SK-N-SH treated with all-trans-retinoic acid at 6 μM for 48 hours (cell line): ENCODE measurements around the gene CDCA4.

Experiments used
- ATAC-seq: fragments of 200-7000 bp; cut with Tn5 transposase; 3 replicates; pipeline ENCODE4 v1.9.1; 2020; ENCODE audit warnings: mild to moderate bottlenecking, moderate library complexity
- ARNTL ChIP-seq: fragments of 450-650 bp; formaldehyde crosslinking; IDR thresholded peaks from 2 replicates; pipeline ENCODE4 v1.5.0; 2020; ENCODE audit warnings: low read depth, mild to moderate bottlenecking, moderate library complexity, borderline replicate concordance
- BACH2 ChIP-seq: fragments of 250-450 bp; sonication (Bioruptor Pico); IDR thresholded peaks from 2 replicates; pipeline ENCODE4 v1.9.0; 2021; ENCODE audit warnings: mild to moderate bottlenecking, borderline replicate concordance
- CSDC2 ChIP-seq: fragments of 250-450 bp; sonication (Bioruptor Pico); IDR thresholded peaks from 2 replicates; pipeline ENCODE4 v1.5.0; 2020; ENCODE audit warnings: mild to moderate bottlenecking, moderate library complexity
- ESRRG ChIP-seq: fragments of 250-450 bp; sonication (Bioruptor Pico); IDR thresholded peaks from 2 replicates; pipeline ENCODE4 v1.6.1; 2021; ENCODE audit warnings: mild to moderate bottlenecking
- ISL1 ChIP-seq: fragments of 250-450 bp; sonication (Bioruptor Pico); IDR thresholded peaks from 2 replicates; pipeline ENCODE4 v2.1.2; 2022; ENCODE audit warnings: mild to moderate bottlenecking, moderate library complexity
- OSR1 ChIP-seq: fragments of 250-450 bp; sonication (Bioruptor Pico); IDR thresholded peaks from 2 replicates; pipeline ENCODE4 v1.8.0; 2022; ENCODE audit warnings: moderate library complexity, mild to moderate bottlenecking, inconsistent platforms
- PPARA ChIP-seq: fragments of 250-450 bp; sonication (Bioruptor Pico); IDR thresholded peaks from 2 replicates; pipeline ENCODE4 v1.5.0; 2020; ENCODE audit warnings: mild to moderate bottlenecking, borderline replicate concordance
- SNAI2 ChIP-seq: fragments of 250-450 bp; sonication (Bioruptor Pico); IDR thresholded peaks from 2 replicates; pipeline ENCODE4 v1.5.0; 2020; ENCODE audit warnings: mild to moderate bottlenecking, moderate library complexity
- TCF4 ChIP-seq: fragments of 250-450 bp; sonication (Bioruptor Pico); IDR thresholded peaks from 2 replicates; pipeline ENCODE4 v1.8.0; 2021; ENCODE audit warnings: mild to moderate bottlenecking, moderate library complexity, borderline replicate concordance
- ZC3H10 ChIP-seq: fragments of 250-450 bp; sonication (Bioruptor Pico); IDR thresholded peaks from 2 replicates; pipeline ENCODE4 v1.5.1; 2021; ENCODE audit warnings: mild to moderate bottlenecking, moderate library complexity
- ZFP3 ChIP-seq: fragments of 250-450 bp; sonication (Bioruptor Pico); IDR thresholded peaks from 2 replicates; pipeline ENCODE4 v1.5.0; 2020; ENCODE audit warnings: mild to moderate bottlenecking, moderate library complexity
- ZFP30 ChIP-seq: fragments of 450-650 bp; formaldehyde crosslinking; IDR thresholded peaks from 2 replicates; pipeline ENCODE4 v1.5.0; 2022; ENCODE audit warnings: mild to moderate bottlenecking, moderate library complexity
- ZNF565 ChIP-seq: fragments of 450-650 bp; formaldehyde crosslinking; conservative IDR thresholded peaks from 2 replicates; pipeline ENCODE4 v1.5.0; 2020; ENCODE audit warnings: low read depth, mild to moderate bottlenecking, moderate library complexity
- ZNF70 ChIP-seq: fragments of 450-650 bp; formaldehyde crosslinking; IDR thresholded peaks from 2 replicates; pipeline ENCODE4 v1.5.0; 2020; ENCODE audit warnings: mild to moderate bottlenecking, moderate library complexity
- ZNF8 ChIP-seq: fragments of 450-650 bp; formaldehyde crosslinking; IDR thresholded peaks from 2 replicates; pipeline ENCODE4 v1.5.0; 2020; ENCODE audit warnings: mild to moderate bottlenecking, moderate library complexity
- TF ChIP-seq, protein P1 (sequence below): fragments of 250-450 bp; sonication (Bioruptor Pico); IDR thresholded peaks from 2 replicates; pipeline ENCODE4 v1.8.0; 2021; ENCODE audit warnings: low read depth, mild to moderate bottlenecking, moderate library complexity, borderline replicate concordance
- TF ChIP-seq, protein P2 (sequence below): fragments of 250-450 bp; sonication (Bioruptor Pico); IDR thresholded peaks from 2 replicates; pipeline ENCODE4 v1.5.1; 2020; ENCODE audit warnings: low read depth, mild to moderate bottlenecking, moderate library complexity
- TF ChIP-seq, protein P3 (sequence below): fragments of 250-450 bp; sonication (Bioruptor Pico); IDR thresholded peaks from 2 replicates; pipeline ENCODE4 v1.8.0; 2020; ENCODE audit warnings: mild to moderate bottlenecking, moderate library complexity, borderline replicate concordance
- TF ChIP-seq, protein P4 (sequence below): fragments of 250-450 bp; sonication (Bioruptor Pico); IDR thresholded peaks from 2 replicates; pipeline ENCODE4 v1.5.0; 2020; ENCODE audit warnings: mild to moderate bottlenecking, moderate library complexity

The CDCA4 gene

DNA sequence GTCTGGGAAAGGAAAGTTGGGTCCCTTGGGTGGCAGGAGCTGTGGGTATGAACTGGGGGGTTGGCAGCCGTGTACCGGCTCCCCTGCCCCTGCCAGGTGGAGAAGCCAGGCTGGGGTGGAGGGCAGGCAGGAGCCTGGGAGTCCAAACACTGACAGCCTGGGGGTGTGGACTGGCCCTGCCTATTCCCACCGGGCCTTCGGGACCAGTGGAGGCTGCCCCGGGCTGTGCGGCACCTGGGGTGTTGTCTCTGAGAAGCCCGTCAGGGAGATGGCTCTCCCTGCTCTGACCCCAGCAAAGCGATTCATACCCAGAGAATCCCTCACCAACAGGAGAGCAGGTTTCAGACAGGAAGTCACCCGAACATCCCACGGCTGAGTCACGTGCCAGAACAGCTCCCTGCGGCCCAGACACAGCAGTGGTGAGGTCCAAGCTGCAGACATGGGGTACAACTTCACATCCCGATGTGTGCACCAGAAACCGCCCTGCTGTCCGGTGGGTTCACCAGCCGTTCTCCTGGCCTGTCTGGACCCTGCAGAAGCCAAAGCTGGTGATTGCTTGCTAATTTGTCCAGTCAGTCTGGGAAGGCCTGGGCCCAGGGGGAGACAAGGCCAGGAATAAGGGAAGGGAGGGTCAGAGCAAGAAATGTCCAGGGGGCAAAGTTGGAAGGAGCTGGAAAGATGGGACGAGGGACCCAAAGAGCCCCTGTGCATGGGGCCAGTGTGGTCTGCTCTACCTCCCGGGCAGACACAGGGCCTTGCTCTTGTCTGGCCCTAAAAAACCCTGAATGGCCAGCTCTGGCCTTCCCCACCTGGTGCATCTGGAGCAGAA lies 46.5 kb upstream of the CDCA4 start (continued):
- TF ChIP-seq, protein P1, sequence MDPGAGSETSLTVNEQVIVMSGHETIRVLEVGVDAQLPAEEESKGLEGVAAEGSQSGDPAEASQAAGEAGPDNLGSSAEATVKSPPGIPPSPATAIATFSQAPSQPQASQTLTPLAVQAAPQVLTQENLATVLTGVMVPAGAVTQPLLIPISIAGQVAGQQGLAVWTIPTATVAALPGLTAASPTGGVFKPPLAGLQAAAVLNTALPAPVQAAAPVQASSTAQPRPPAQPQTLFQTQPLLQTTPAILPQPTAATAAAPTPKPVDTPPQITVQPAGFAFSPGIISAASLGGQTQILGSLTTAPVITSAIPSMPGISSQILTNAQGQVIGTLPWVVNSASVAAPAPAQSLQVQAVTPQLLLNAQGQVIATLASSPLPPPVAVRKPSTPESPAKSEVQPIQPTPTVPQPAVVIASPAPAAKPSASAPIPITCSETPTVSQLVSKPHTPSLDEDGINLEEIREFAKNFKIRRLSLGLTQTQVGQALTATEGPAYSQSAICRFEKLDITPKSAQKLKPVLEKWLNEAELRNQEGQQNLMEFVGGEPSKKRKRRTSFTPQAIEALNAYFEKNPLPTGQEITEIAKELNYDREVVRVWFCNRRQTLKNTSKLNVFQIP (CRISPR knock-in tag) = no peak
- TF ChIP-seq ZC3H10 (CRISPR knock-in tag) (no peak), ESRRG (CRISPR knock-in tag) (no peak), CSDC2 (CRISPR knock-in tag) (no peak), SNAI2 (CRISPR knock-in tag) (no peak), ARNTL (CRISPR knock-in tag) (no peak), ISL1 (CRISPR knock-in tag) (no peak)
- TF ChIP-seq, protein P2, sequence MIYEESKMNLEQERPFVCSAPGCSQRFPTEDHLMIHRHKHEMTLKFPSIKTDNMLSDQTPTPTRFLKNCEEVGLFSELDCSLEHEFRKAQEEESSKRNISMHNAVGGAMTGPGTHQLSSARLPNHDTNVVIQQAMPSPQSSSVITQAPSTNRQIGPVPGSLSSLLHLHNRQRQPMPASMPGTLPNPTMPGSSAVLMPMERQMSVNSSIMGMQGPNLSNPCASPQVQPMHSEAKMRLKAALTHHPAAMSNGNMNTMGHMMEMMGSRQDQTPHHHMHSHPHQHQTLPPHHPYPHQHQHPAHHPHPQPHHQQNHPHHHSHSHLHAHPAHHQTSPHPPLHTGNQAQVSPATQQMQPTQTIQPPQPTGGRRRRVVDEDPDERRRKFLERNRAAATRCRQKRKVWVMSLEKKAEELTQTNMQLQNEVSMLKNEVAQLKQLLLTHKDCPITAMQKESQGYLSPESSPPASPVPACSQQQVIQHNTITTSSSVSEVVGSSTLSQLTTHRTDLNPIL = no peak

DNA sequence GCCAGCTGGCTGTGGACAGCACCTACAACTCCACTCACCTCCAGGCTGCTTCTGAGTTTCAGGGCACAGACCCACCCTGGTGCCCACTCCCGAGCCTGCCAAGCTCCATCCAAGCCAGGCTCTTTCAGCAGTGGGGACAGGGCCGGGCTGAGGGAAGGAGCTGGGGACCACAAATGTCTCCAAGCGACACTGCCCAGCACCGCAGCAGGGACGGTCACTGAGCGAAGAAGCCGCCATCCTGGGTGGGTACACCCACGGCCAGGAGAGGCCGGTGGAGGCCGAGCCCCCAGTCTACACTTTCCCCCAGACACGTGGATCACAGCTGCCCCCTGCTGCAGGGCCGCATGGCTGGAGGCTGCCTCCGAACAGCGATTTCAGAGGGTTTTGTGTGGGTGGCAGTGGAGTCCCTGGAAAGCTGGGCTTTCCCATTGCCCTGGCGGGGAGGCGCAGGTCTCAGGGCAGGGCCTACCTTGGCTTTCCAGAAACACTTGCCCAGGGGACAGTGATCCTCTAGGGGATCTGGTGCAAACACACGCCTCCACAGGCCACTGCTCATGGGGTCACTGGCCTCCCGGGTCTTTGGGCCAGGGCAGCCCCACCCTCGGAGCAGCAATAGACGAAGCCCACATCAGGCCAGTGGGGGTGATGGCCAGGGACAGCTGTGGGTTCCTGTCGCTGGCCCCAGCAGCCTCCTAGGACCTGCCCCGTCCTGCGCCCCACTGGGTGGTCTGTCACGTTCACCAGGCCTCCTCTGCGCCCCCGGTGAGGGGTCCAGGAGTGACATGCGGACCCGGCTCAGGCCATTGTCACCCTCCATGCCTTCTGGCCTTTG lies 45.6 kb upstream of the CDCA4 start:
- TF ChIP-seq BACH2 (no peak), ARNTL (CRISPR knock-in tag) (no peak), ZC3H10 (CRISPR knock-in tag) (no peak), PPARA (CRISPR knock-in tag) (no peak), ZNF70 (CRISPR knock-in tag) (no peak), ZFP30 (no peak)
- TF ChIP-seq, protein P3, sequence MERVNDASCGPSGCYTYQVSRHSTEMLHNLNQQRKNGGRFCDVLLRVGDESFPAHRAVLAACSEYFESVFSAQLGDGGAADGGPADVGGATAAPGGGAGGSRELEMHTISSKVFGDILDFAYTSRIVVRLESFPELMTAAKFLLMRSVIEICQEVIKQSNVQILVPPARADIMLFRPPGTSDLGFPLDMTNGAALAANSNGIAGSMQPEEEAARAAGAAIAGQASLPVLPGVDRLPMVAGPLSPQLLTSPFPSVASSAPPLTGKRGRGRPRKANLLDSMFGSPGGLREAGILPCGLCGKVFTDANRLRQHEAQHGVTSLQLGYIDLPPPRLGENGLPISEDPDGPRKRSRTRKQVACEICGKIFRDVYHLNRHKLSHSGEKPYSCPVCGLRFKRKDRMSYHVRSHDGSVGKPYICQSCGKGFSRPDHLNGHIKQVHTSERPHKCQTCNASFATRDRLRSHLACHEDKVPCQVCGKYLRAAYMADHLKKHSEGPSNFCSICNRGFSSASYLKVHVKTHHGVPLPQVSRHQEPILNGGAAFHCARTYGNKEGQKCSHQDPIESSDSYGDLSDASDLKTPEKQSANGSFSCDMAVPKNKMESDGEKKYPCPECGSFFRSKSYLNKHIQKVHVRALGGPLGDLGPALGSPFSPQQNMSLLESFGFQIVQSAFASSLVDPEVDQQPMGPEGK (CRISPR knock-in tag) = no peak
- TF ChIP-seq, protein P1 (CRISPR knock-in tag) = no peak

DNA sequence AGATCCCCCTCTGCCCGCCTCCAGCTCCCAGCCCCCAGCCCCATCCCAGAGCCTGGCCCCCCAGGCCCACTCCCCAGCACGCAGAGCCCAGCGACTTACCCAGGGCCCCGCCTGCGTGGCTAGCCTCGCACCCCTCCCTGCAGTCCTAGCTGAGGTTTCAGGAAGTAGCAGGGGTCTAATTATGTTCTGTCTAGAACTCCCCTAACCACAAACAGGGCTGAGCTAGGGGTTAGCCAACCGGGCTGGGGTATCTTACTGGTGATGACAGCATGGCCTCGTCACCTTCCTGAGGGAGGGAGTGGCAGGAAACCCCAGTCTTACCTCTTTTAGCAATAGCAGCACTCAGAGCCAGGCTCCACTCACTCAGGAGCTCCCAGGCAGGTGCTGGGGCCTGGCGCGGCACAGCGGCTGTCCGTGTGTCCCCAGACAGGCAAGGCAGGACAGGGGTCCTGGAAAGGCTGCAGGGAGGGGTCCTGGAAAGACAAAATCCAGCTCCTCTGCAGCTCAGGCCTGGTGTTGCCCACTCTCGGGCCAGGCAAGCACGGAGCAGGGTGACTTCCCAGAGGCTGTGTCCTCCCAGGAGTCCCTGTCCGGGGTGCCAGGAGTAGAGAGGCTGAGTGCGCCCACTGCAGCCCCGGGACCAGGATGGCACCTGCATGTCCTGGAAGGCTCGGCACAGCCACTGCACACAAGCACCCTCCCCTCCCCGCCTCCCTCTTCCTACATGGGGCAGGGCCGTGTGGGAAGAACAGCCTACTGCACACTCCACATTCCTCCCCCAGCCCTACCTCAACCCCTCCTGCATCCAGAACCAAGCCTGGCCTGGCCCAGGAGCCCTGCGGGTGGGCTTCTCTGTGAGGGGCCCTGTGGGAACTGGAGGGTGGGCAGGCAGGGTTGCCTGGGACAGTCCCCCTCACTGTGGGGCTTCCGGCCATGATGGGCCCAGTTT lies 44.7 kb upstream of the CDCA4 start, which contains the start of gene GPR132:
Gene GPR132, minus strand, starts transcription at position 151 of the 949 bp plus-strand sequence. CDS start 10,010 bp downstream, outside the sequence.
- TF ChIP-seq ZFP30 (no peak), ESRRG (CRISPR knock-in tag) (no peak), ZFP3 (CRISPR knock-in tag) (no peak), TCF4 (CRISPR knock-in tag) (no peak), OSR1 (CRISPR knock-in tag) (no peak), ZNF565 (no peak), ZNF8 (CRISPR knock-in tag) (no peak), ZNF70 (CRISPR knock-in tag) (no peak), ARNTL (CRISPR knock-in tag) (no peak)
- TF ChIP-seq, protein P4, sequence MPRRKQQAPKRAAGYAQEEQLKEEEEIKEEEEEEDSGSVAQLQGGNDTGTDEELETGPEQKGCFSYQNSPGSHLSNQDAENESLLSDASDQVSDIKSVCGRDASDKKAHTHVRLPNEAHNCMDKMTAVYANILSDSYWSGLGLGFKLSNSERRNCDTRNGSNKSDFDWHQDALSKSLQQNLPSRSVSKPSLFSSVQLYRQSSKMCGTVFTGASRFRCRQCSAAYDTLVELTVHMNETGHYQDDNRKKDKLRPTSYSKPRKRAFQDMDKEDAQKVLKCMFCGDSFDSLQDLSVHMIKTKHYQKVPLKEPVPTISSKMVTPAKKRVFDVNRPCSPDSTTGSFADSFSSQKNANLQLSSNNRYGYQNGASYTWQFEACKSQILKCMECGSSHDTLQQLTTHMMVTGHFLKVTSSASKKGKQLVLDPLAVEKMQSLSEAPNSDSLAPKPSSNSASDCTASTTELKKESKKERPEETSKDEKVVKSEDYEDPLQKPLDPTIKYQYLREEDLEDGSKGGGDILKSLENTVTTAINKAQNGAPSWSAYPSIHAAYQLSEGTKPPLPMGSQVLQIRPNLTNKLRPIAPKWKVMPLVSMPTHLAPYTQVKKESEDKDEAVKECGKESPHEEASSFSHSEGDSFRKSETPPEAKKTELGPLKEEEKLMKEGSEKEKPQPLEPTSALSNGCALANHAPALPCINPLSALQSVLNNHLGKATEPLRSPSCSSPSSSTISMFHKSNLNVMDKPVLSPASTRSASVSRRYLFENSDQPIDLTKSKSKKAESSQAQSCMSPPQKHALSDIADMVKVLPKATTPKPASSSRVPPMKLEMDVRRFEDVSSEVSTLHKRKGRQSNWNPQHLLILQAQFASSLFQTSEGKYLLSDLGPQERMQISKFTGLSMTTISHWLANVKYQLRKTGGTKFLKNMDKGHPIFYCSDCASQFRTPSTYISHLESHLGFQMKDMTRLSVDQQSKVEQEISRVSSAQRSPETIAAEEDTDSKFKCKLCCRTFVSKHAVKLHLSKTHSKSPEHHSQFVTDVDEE (CRISPR knock-in tag) = no peak
- TF ChIP-seq, protein P2 = no peak
- ATAC-seq = peak; percentile 6

More for the DNA sequence above, 45.6 kb upstream of the CDCA4 start:
- ATAC-seq = no peak
